Measurements from ENCODE around the gene SLC25A10. TPM values are rescaled to one million over a fixed set of nuclear protein-coding genes. Genes with fewer than 3 reads are reported as not detected.
"Not testable (repeated sequence)": the region's sequence is repeated elsewhere in the genome, so short reads cannot be mapped to it uniquely, and the experiment has no call there.

SLC25A10 gene
- total RNA-seq, result 10 to 100 TPM; 41.0 to 43.4 TPM

GRCh38 chr17:81711814-81712467 lies at the start of gene SLC25A10:
SLC25A10 (plus strand) TSS chr17:81712284; CDS start chr17:81712427, 143 bp downstream.
- Mint-ChIP-seq H3K36me3 (peaks cover 11% of the 10 kb centered on the region), H3K27me3 (no peaks in the 10 kb centered on the region)

GRCh38 chr17:81664051-81664470 lies 48.0 kb upstream of the SLC25A10 start:
- Mint-ChIP-seq H3K36me3 (peaks cover 42% of the 10 kb centered on the region), H3K4me3 (peak overlapping the region; percentile 14), H3K27me3 (no peaks in the 10 kb centered on the region), H3K27ac (peak overlapping the region; percentile 99), H3K4me1 (peaks cover 37% of the 10 kb centered on the region), H3K9me3 (no peaks in the 10 kb centered on the region)
- peak; percentile 25 for DNase-seq

More at GRCh38 chr17:81711814-81712467, at the start of gene SLC25A10:
- DNase-seq, result peak; percentile 91
- Mint-ChIP-seq H3K27ac (peak within 1 kb of the TSS; percentile 85), H3K4me1 (peaks cover 25% of the 10 kb centered on the region), H3K4me3 (peak within 1 kb of the TSS; percentile 90), H3K9me3 (no peaks in the 10 kb centered on the region)

- H3K4me1 Mint-ChIP-seq, result peaks cover 37% of the 10 kb centered on the region
- H3K9me3 Mint-ChIP-seq, result no peaks in the 10 kb centered on the region
- peaks cover 51% of the 10 kb centered on the region for H3K36me3 Mint-ChIP-seq
- peak overlapping the region; percentile 99 for H3K27ac Mint-ChIP-seq
- H3K4me3 Mint-ChIP-seq, result peak overlapping the region; percentile 98
- peak; percentile 65 for DNase-seq
- H3K27me3 Mint-ChIP-seq, result no peaks in the 10 kb centered on the region
Measured at GRCh38 chr17:81665205-81666091, 46.6 kb upstream of the SLC25A10 start.

- no peak for DNase-seq
- Mint-ChIP-seq H3K9me3 (no peaks in the 10 kb centered on the region), H3K4me3 (peak overlapping the region; percentile 98), H3K36me3 (peaks cover 51% of the 10 kb centered on the region), H3K27me3 (no peaks in the 10 kb centered on the region), H3K27ac (peak overlapping the region; percentile 99), H3K4me1 (peaks cover 37% of the 10 kb centered on the region)
Measured at GRCh38 chr17:81666092-81666341, 46.1 kb upstream of the SLC25A10 start.

GRCh38 chr17:81666342-81667191 lies 45.5 kb upstream of the SLC25A10 start, which contains the start of the genes CCDC137 and OXLD1:
CCDC137 (plus strand) TSS chr17:81666737; CDS start chr17:81666767, 30 bp downstream.
OXLD1 (minus strand) TSS chr17:81666605; CDS start chr17:81666577, 28 bp downstream.
- DNase-seq, result peak; percentile 96
- Mint-ChIP-seq H3K27ac (peak within 1 kb of the TSS; percentile 99), H3K4me1 (peaks cover 37% of the 10 kb centered on the region), H3K27me3 (no peaks in the 10 kb centered on the region), H3K9me3 (no peaks in the 10 kb centered on the region), H3K36me3 (peaks cover 52% of the 10 kb centered on the region), H3K4me3 (peak within 1 kb of the TSS; percentile 98)

- H3K4me3 Mint-ChIP-seq, result peak overlapping the region; percentile 98
- peaks cover 59% of the 10 kb centered on the region for H3K36me3 Mint-ChIP-seq
- H3K9me3 Mint-ChIP-seq, result no peaks in the 10 kb centered on the region
- H3K27me3 Mint-ChIP-seq, result no peaks in the 10 kb centered on the region
- peaks cover 33% of the 10 kb centered on the region for H3K4me1 Mint-ChIP-seq
- H3K27ac Mint-ChIP-seq, result peak overlapping the region; percentile 99
- no peak for DNase-seq
Measured at GRCh38 chr17:81667754-81668153, 44.3 kb upstream of the SLC25A10 start.

GRCh38 chr17:81672504-81672903 lies 39.6 kb upstream of the SLC25A10 start:
- H3K27me3 Mint-ChIP-seq, result no peaks in the 10 kb centered on the region
- no peaks in the 10 kb centered on the region for H3K9me3 Mint-ChIP-seq
- peaks cover 34% of the 10 kb centered on the region for H3K36me3 Mint-ChIP-seq
- H3K27ac Mint-ChIP-seq, result no peak overlapping the region
- peaks cover 12% of the 10 kb centered on the region for H3K4me1 Mint-ChIP-seq
- no peak overlapping the region for H3K4me3 Mint-ChIP-seq
- DNase-seq, result no peak

GRCh38 chr17:81672954-81673353 lies 39.1 kb upstream of the SLC25A10 start:
- Mint-ChIP-seq H3K4me1 (peaks cover 8% of the 10 kb centered on the region), H3K36me3 (peaks cover 30% of the 10 kb centered on the region), H3K27ac (no peak overlapping the region), H3K27me3 (no peaks in the 10 kb centered on the region), H3K9me3 (no peaks in the 10 kb centered on the region), H3K4me3 (no peak overlapping the region)
- no peak for DNase-seq

- DNase-seq, result no peak
- Mint-ChIP-seq H3K9me3 (no peaks in the 10 kb centered on the region), H3K4me1 (peaks cover 2% of the 10 kb centered on the region), H3K27ac (no peak overlapping the region), H3K4me3 (no peak overlapping the region), H3K36me3 (peaks cover 24% of the 10 kb centered on the region), H3K27me3 (no peaks in the 10 kb centered on the region)
Measured at GRCh38 chr17:81673561-81674258, 38.4 kb upstream of the SLC25A10 start.

GRCh38 chr17:81675515-81676221 lies 36.4 kb upstream of the SLC25A10 start:
- H3K9me3 Mint-ChIP-seq, H3K4me3 Mint-ChIP-seq, H3K27ac Mint-ChIP-seq, H3K27me3 Mint-ChIP-seq, H3K4me1 Mint-ChIP-seq: not testable (repeated sequence)
- H3K36me3 Mint-ChIP-seq, result peaks cover 13% of the 10 kb centered on the region
- peak; percentile 22 for DNase-seq

- no peak overlapping the region for H3K27ac Mint-ChIP-seq
- H3K4me1 Mint-ChIP-seq, result no peaks in the 10 kb centered on the region
- DNase-seq, result no peak
- H3K4me3 Mint-ChIP-seq, result no peak overlapping the region
- no peaks in the 10 kb centered on the region for H3K27me3 Mint-ChIP-seq
- H3K36me3 Mint-ChIP-seq, result peaks cover 15% of the 10 kb centered on the region
- no peaks in the 10 kb centered on the region for H3K9me3 Mint-ChIP-seq
Measured at GRCh38 chr17:81676906-81677305, 35.2 kb upstream of the SLC25A10 start.

GRCh38 chr17:81680150-81680549 lies 31.9 kb upstream of the SLC25A10 start:
- no peak for DNase-seq
- Mint-ChIP-seq H3K27ac (no peak overlapping the region), H3K27me3 (no peaks in the 10 kb centered on the region), H3K4me3 (no peak overlapping the region), H3K4me1 (peaks cover 13% of the 10 kb centered on the region), H3K36me3 (peaks cover 10% of the 10 kb centered on the region), H3K9me3 (no peaks in the 10 kb centered on the region)

- H3K36me3 Mint-ChIP-seq, result peaks cover 14% of the 10 kb centered on the region
- no peak for DNase-seq
- H3K4me3 Mint-ChIP-seq, result peak overlapping the region; percentile 90
- no peaks in the 10 kb centered on the region for H3K9me3 Mint-ChIP-seq
- H3K27ac Mint-ChIP-seq, result no peak overlapping the region
- H3K4me1 Mint-ChIP-seq, result peaks cover 23% of the 10 kb centered on the region
- no peaks in the 10 kb centered on the region for H3K27me3 Mint-ChIP-seq
Measured at GRCh38 chr17:81681672-81682071, 30.4 kb upstream of the SLC25A10 start.

Measured in activated naive CD8-positive, alpha-beta T cell treated with anti-CD3 and anti-CD28 coated beads for 36 hours (primary cell).